Activated CD8-positive, alpha-beta memory T cell treated with anti-CD3 and anti-CD28 coated beads, Interleukin-2, amount 50 U/mL, for 1 hour (primary cell): ENCODE data around the gene OXLD1.
"Not testable (repeated sequence)": the region's sequence is repeated elsewhere in the genome, so short reads cannot be mapped to it uniquely, and the experiment has no call there.

Source experiments
- DNase-seq: peaks from one replicate; pipeline ENCODE4 v3.0.0-alpha.2; 2020; ENCODE audit errors: extremely low read depth

The OXLD1 gene

GRCh38 chr17:81652906-81653771 lies 13.3 kb downstream of the OXLD1 start:
- DNase-seq, result no peak

DNA sequence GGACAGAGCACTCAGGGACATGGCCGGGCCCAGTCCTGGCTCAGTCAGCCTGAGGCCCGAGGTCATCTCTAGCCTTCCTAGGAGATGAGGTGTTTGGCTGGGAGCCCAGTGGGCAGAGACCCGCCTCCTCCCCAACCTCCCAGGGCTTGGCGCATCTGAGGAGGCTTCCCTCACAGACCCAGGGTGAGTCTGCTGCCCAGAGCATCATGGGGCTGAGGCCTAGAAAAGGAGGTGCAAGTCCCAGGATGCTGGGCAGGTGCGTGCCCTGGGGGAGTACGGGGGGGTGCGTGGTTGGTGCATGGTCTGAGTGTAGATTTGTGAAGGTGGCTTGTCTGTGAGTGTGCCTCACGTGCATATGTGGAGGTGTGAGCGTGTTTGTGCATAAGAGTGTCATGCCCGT lies 14.7 kb downstream of the OXLD1 start:
- DNase-seq, result no peak

DNA sequence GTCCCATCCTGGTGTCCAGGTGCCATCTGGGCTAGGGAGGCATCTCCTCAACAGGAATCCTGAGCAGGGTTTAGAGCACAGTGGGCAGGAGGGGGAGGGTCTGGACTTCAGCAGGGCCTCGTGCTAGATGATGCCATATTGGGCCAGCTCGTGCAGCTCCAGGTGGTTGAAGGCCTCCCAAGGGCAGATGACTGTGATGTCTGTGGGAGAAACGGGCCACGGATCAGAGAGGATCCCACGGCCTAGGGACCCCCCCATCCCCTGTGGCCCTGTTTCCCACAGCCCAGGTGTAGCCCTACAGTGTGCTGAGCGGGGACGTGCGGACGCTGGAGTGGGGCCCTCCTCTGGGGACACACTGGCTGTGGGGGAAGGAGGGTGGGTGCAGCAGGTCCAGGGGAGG lies 15.5 kb downstream of the OXLD1 start:
- no peak for DNase-seq

DNA sequence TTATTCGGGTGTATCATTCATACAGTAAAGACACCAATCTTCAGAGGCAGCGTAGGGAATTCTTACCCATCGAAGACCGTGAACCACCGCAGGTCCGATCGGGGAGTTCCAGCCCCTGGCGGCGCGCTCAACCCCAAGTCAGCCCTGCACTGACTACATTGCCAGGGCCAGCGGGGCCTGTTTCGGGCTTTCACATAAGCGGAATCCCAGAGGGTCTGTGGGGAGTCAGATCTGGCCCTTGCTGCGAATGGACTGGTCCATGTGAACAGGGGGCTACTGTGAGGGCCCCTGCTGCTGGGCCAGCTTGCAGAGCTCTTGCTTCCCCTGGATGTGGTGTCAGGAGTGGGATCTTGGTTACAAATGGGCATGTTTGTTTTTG lies 17.7 kb downstream of the OXLD1 start:
- no peak for DNase-seq

GRCh38 chr17:81648013-81648706 lies 18.2 kb downstream of the OXLD1 start:
- DNase-seq, result no peak

DNA sequence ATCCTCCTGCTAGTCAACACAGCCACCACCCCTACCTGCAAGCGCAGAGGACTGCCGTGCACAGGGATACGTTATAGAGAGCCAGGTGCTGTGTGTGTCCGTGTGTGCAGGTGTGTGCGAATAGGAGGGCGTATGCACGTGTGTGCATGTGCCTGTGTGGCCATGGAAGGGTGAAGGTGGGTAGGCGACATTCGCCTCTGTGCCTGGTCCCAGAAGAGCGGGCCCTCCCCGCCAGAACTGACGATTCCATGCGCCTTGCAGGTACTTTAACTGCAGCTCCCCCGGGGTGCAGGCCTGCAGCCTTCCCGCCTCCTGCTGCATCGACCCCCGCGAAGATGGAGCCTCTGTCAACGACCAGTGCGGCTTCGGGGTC lies 18.8 kb downstream of the OXLD1 start:
- no peak for DNase-seq

GRCh38 chr17:81646869-81647600 lies 19.4 kb downstream of the OXLD1 start:
- DNase-seq, result no peak

DNA sequence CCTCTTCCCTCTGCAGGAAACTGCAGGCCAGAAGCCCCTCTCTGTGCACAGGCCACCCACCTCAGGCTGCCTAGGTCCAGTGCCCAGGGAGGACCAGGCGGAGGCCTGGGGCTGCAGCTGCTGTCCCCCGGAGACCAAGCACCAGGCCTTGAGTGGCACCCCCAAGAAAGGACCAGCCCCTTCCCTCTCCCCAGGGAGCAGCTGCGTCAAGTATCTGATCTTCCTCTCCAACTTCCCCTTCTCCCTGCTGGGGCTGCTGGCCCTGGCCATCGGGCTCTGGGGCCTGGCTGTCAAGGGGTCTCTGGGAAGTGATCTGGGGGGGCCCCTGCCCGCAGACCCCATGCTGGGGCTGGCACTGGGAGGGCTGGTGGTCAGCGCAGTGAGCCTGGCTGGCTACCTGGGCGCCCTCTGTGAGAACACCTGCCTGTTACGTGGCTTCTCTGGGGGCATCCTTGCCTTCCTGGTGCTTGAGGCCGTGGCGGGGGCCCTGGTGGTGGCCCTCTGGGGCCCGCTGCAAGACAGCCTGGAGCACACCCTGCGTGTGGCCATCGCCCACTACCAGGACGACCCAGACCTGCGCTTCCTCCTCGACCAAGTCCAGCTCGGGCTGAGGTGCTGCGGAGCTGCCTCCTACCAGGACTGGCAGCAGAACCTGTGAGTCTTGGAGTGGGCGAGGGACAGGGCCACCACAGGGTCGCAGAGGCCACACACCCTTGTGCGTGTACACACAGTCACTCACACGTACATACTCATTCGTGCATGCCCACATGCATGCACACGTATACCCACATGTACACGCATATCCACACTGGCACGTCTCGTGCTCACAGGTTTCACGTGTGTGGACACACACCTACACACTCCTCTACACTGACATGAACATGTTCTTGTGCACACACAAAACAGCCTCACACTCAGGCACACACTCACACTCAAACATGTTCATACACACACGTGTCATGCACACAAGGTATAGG lies 21.1 kb downstream of the OXLD1 start:
- DNase-seq, result no peak

- no peak for DNase-seq
Measured at GRCh38 chr17:81644496-81644895, 21.9 kb downstream of the OXLD1 start.

DNA sequence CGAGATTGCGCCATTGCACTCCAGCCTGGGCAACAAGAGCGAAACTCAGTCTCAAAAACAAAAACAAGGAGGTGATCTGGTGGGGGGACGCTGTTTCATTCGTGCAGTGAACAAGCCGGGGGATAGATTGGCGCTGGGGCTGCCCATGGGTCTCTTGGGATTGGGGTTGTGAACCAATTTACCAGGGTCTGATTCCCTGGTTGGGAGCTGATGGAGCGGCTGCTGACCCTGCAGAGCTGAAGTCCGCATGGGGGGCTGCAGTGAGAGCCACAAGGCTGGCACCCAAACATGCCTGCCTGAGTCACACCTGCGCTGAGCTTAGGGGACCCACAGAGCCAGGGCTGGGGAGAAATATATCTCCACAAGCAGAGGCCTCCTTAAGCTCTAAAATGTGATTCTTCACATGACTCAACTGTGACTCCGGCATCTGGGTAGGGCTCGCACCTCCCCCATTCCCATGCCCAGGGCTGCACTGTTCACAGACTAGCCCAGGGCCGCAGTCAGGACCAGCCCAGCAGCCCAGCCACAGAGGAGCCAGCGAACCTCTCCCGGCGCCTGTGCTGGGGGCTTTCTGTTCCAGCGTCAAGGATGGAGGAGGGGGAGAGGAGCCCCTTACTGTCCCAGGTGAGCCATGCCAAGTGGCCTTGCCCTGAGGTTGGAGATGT lies 24.4 kb downstream of the OXLD1 start:
- no peak for DNase-seq

- no peak for DNase-seq
Measured at GRCh38 chr17:81640011-81640410, 26.4 kb downstream of the OXLD1 start.

GRCh38 chr17:81638683-81639082 lies 27.7 kb downstream of the OXLD1 start:
- no peak for DNase-seq

DNA sequence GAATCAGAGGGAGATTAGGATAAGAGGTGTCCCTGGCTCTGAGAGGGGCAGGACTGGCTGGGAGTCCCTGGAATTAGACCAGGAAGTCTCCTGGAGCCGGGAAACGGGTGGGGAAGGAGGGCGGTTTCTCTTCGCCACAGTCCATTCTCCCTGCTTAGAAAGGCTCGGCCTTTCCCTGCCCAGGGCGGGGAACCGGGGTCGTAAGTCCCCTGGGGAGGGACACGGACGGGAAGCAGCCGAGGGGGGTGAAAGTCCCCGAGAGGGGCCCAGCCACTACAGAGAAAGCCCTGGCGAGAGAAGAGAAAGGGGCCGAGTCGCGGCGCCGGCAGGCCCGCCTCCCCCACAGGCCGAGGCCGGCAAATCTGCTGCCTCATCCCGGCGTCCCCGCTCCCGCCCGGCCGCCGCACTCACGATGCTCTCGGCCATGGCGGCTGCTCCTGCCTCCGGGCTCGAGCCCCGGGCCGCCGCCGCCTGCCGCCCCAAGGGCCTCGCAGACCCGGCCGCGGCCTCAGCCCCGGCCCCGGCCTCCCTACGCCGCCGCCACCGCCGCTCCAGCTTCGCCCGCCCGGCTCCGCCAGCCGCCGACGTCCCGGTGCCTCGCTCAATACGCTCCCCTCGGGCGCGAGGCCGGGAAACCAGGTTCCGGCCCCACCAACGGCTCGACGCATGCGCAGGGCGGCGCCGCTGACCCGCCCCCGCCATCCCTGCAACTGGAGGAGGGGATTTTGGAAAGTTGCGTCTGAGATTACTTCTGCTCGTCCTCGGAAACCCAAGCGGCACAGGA lies 29.7 kb downstream of the OXLD1 start, which contains the start of the genes NPLOC4 and TSPAN10:
TSS of gene NPLOC4 (minus strand) at position 608 of the 784 bp plus-strand sequence. CDS start at position 426, 182 bp downstream.
TSS of gene TSPAN10 (plus strand) at position 692 of the 784 bp plus-strand sequence. CDS start 5,217 bp downstream, outside the sequence.
- peak; percentile 50 for DNase-seq

DNA sequence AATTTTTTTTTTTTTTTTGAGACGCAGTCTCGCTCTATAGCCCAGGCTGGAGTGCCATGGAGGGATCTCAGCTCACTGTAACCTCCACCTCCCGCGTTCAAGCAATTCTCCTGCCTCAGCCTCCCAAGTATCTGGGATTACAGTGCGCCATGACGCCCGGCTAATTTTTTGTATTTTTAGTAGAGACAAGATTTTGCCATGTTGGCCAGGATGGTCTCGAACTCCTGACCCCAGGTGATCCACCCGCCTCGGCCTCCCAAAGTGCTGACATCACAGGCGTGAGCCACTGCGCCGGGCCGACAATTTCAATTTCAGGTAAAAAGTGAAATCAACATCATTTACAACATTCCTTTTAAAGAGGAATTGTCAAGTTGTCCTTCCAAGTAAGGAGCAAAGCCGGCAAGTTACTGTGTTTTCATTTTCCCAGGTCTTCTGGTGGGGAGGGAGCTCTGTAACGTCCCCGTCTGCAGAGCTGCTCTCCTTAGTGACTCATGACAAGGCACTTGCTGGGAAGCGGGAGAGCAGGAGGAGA lies 30.4 kb downstream of the OXLD1 start:
- DNase-seq, result no peak

GRCh38 chr17:81635431-81635830 lies 31.0 kb downstream of the OXLD1 start:
- DNase-seq, result no peak

GRCh38 chr17:81631482-81631881 lies 34.9 kb downstream of the OXLD1 start:
- no peak for DNase-seq

DNA sequence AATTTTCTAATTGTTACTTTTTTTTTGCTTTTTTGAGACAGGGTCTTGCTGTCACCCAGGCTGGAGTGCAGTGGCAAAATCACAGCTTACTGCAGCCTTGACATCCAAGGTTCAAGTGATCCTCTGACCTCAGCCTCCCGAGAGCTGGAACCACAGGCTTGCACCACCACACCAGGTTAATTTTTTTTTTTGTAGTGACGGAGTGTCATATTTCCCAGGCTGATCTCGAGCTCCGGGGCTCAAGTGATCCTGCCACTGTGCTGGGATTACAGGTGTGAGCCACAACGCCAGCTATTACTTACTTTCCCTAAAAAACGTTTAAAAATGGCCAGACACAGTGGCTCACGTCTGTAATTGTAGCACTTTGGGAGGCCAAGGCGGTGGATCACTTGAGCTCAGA lies 36.1 kb downstream of the OXLD1 start:
- no peak for DNase-seq

DNA sequence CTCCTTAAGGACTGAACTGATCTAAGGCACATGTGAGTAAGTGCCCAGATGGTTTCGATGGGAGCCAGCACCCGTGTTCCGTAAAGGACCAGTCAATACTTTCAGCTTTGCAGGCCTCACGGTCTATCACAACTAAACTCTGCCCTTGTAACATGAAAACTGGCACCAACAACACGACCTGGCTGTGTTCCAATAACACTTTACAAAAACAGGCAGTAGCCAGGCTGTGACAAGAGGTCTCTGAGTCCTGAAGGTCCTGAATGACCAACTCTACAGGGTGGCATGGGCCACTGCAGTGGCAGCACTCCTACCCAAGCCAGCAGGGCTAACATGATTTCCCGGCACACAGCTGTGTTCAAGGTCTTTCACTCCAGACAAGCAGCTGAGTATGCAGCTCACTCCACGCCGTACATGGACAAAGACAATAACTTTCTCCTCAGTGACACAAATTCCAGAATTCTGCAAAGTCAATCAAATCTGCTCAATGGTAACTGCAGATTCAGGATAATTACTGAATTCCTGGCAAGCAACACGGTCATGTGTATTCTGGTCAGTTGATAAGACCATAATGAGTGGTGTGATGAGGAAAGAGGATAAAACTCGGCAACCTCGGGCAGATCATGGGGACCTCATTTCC lies 44.8 kb downstream of the OXLD1 start:
- DNase-seq, result no peak

DNA sequence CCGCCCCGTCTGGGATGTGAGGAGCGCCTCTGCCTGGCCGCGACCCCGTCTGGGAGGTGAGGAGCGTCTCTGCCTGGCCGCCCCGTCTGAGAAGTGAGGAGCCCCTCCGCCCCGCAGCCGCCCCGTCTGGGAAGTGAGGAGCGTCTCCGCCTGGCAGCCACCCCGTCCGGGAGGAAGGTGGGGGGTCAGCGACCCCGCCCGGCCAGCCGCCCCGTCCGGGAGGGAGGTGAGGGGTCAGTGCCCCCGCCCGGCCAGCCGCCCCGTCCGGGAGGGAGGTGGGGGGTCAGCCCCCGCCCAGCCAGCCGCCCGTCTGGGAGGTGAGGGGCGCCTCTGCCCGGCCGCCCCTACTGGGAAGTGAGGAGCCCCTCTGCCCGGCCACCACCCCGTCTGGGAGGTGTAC lies 48.1 kb downstream of the OXLD1 start:
- DNase-seq, result not testable (repeated sequence)
